Measurements from ENCODE around the gene MRPL46.

DNA sequence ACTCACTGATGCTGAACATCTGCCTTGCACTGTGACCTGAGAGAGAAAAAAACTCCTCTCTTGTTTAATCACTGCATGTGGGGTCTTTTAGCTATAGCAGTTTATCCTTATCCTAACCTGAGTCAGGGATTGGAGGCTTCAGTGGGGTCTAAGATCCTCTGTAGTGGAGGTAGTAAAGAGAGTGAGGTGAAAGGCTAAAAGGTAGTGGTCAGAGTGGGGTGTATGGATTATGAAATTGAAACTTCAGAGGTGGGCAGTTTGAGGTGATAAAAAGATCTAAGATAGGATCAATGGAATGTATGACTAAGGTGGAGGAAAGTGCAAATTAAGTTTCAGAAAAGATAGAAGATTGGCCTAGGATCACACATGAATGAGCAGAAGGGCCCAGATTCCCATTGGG lies 42.8 kb upstream of the MRPL46 start:
- TF ChIP-seq CTCF (conservative IDR thresholded peaks at IDR 0.05 in 1 of 2, IDR thresholded peaks at IDR 0.05 in 1 of 2; ENCODE audit: extremely low read depth in 1 of 2, insufficient read depth in 1 of 2, low read depth in 1 of 2, low read length in 2 of 2) (no peak), EZH2 (IDR thresholded peaks at IDR 0.05; ENCODE audit: borderline replicate concordance, low read length) (no peak)

Data from mammary epithelial cell (primary cell).